Hypothalamus (tissue), 51 donors: ENCODE results near the gene STON2.
"Not testable (repeated sequence)": the region's sequence is repeated elsewhere in the genome, so short reads cannot be mapped to it uniquely, and the experiment has no call there.

Source experiments
- DNase-seq, 51 donors: peaks; one replicate each; lab custom pipeline; 2025; lab: John Stamatoyannopoulos, UW

The STON2 gene

GRCh38 chr14:81273521-81273920 lies 126.6 kb downstream of the STON2 start:
- no peak for DNase-seq

GRCh38 chr14:81272317-81272716 lies 127.8 kb downstream of the STON2 start:
- DNase-seq, result no peak

GRCh38 chr14:81269979-81270375 lies 130.1 kb downstream of the STON2 start:
- DNase-seq, result no peak

DNA sequence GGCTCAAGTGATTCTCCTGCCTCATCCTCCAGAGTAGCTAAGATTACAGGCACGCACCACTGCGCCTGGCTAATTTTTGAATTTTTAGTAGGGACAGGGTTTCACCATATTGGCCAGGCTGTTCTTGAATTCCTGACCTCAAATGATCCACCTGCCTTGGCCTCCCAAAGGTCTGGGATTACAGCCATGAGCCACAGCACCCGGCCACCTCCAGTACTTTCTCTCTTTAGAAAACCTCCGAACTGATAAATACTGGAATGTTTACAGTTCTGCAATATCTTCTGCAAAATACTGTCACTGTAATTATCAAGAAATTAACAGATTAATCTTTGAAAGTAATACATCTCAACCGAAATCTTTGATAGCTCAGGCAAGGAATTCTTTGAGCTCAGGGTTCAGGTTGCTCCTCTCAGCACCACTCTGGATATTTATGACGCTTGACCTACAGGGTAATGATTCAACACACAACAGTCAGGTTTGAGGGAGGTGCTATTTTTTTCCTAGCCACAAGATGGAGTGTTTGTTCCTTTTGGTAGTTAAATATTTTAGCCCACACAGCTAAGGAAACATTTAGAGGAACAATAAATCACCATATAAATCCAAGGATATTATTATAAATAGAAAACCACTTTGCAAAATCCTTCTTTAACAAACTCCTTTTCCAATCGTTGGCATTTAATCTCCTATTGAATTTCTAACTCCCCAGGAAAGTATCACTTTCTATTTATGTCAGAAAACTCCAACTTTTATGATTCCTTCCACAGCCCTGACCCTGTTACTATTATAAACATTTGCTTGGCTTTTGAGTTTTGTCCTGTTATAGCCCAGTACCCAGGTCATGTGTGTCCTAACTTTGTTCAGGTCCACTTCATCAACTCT lies 130.8 kb downstream of the STON2 start:
- DNase-seq, result peak in 3 of 51 donors; percentile 13 to 44 (median 38)

DNA sequence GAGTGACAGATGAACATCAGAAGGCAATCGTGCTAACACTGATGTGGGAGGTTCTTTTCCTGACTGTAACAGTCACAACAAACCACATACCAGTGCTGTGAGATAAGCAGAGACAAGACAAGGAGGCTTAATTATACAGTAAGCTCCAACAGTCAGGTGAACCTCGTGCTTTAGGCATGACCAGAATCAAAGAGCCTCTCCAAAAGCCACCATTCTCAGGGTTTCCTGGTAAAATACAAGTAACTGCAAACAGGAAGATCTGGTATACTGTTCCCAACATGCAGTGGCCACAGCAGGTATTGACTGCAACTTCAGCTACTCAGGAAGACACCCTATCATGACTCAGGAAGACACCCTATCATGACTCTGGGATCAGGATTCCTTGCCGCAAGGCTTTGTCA lies 132.1 kb downstream of the STON2 start:
- DNase-seq, result no peak

GRCh38 chr14:81265636-81266169 lies 134.4 kb downstream of the STON2 start:
- DNase-seq, result no peak

- DNase-seq, result no peak
These were observed 135.5 kb downstream of the STON2 start for GRCh38 chr14:81264671-81265070.

DNA sequence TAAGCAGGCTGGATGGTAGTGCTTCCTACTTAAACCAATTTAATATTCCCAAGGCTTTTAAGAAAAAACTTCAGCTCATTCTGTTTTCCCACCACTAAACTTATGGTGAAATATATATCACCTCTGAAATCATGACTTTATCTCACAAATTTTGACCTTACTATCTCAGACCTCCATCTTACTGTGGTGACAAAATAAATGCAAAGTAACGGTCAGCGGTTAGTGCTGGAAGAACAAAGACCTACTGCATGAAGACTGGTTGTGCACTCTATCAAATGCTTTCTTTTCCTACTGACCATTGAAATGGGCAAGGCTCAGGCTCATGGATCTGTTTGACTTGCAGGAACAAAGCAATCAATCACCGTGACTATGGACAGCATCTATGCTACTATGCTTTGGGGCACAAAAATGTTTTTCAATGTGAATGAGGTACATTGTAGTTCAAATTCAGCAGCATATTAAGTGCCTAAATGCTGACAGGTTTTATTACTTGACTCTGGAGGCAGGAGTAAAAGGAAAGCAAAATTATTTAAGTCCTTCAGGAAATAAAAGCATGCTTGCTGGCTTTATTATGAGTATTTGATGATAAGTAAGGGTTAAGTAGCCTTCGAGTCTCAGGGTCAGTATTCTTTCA lies 136.2 kb downstream of the STON2 start:
- DNase-seq, result no peak

DNA sequence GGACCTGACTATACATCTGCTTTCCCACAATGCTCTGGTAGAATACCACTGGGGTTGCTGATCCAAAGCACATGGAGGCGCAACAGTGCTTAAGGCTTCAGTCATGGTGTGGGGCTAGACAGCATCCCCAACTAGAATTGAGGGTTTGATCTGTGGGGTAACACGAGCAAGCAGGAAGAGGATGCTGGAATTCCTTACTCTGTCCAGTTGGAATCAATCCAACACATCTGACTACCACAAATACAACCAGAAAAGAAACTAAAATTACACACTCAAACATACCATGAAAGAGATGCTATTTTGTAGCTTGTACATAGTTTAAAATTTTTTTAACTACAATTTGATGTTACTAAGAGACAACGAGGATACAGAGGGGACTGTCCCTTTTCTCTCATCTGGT lies 138.9 kb downstream of the STON2 start:
- DNase-seq, result no peak

DNA sequence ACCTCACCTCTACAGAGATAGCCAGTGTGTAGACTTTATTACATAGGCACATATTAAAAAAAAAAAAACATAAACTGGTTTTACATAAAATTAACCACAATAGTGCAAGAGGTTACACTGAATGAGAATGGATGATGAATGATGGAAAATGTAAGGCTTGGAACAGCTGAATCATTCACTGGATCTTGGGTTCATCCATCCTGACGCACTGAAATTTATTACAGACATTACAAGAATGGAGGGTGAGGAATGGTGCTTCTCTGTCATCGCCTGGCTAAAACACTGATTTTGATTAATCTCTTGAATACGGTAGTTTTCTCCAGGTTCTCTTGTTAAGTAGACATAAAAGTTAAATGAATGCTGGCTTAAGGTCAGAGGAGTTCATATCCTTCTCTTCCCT lies 139.4 kb downstream of the STON2 start:
- DNase-seq, result no peak

DNA sequence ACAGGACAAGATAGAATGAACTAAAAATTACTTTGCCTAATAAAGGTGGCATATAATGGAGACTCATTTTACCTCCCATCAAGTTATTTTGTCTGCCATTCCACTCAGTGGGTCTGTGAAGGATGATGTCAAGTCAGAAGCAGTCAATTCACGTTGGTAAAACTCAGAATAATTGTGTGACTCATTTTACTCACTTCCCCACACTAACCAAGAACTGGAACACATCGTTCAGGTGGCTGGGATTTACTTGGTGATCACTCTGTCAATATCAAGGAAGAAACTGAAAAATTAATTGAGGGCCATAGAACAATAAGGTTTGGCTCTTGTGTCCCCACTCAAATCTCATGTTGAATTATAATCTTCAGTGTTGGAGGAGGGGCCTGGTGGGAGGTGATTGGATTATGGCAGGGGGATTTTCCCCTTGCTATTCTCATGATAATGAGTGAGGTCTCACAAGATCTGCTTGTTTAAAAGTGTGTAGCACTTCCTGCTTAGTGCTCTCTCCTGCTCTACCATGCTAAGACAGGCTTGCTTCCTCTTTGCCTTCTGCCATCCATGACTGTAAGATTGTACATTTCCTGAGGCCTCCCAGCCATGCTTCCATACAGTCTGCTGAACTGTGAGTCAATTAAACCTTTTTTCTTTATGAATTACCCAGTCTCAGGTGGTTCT lies 143.7 kb downstream of the STON2 start:
- no peak for DNase-seq

GRCh38 chr14:81252278-81252677 lies 147.8 kb downstream of the STON2 start:
- no peak for DNase-seq

- DNase-seq, result no peak
These were observed 152.8 kb downstream of the STON2 start for GRCh38 chr14:81247271-81247766.

DNA sequence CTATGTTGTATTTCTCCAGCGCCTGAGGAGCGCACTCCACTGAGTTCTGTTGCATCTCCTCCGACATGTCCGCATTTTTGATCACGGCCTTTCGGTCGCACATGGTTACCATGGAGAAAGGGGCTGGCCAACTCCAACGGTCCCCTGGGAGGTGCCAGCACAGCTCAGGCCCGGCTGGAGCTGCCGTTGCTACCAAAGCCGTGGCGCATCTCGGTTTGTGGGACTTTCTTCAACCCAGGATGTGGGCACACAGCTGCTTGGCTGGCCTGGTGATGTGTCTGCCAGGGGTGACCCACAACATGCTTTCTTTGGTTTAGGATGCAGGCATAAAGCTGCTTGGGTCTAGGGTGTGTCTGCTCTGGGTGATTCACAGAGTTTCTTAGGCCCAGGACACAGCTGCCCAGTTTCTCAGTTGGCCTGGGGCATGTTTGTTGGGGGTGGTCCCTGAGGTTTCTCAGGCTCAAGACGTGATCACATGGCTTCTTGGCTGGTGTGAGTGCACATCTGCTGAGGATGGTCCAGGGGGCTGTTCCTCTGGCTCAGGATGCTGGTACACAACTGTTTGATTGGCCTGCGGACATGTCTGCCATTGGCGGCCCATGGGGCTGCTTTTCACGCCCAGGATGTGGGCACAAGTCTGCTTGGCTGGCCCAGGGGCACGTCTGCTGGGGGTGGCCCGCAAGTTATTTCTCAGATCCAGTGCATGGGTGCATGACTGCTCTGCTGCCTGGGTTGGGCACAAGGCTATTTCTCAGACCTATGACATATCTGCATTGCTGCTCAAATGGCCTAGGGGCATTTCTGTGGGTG lies 153.5 kb downstream of the STON2 start:
- DNase-seq, result no peak

GRCh38 chr14:81245771-81246170 lies 154.4 kb downstream of the STON2 start:
- no peak for DNase-seq

DNA sequence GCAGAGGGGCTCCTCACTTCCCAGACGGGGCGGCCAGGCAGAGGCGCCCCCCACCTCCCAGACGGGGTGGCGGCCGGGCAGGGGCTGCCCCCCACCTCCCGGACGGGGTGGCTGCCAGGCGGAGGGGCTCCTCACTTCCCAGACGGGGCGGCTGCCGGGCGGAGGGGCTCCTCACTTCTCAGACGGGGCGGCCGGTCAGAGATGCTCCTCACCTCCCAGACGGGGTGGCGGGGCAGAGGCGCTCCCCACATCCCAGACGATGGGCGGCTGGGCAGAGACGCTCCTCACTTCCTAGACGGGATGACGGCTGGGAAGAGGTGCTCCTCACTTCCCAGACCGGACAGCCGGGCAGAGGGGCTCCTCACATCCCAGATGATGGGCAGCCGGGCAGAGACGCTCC lies 155.7 kb downstream of the STON2 start:
- not testable (repeated sequence) for DNase-seq

DNA sequence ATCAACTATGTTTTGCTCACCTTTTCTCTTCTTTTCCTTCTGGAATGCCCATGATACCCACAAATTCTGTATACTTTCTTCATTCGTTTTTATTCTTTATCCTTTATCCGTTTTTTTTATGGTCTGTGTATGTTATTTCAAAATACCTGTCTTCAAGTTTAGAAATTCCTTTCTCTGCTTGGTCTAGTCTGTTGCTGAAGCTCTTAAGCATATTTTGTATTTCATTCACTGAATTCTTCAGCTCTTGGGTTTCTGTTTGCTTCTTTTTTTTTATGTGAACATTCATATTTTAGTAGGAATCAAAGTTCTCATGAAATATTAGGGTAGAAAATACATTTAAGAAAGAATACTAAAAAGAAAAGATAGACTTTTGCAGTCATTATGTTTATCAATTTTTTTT lies 156.6 kb downstream of the STON2 start:
- no peak for DNase-seq

DNA sequence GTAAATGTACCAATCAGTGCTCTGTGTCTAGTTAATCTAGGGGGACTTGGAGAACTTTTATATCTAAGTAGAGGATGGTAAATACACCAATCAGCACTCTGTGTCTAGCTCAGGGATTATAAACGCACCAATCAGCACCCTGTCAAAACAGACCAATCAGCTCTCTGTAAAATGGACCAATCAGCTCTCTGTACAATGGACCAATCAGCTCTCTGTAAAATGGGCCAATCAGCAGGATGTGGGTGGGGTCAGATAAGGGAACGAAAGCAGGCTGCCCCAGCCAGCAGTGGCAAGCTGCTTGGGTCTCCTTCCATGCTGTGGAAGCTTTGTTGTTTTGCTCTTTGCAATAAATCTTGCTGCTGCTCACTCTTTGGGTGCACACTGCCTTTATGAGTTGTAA lies 163.3 kb downstream of the STON2 start:
- DNase-seq, result not testable (repeated sequence)

GRCh38 chr14:81236138-81236537 lies 164.0 kb downstream of the STON2 start:
- no peak for DNase-seq

GRCh38 chr14:81235096-81235495 lies 165.0 kb downstream of the STON2 start:
- DNase-seq, result no peak
